ENCODE measurements around the gene IL1RAPL1.
"Not testable (repeated sequence)": the region's sequence is repeated elsewhere in the genome, so short reads cannot be mapped to it uniquely, and the experiment has no call there.

- TF ChIP-seq CTCF (IDR thresholded peaks at IDR 0.05; ENCODE audit: borderline replicate concordance, extremely low read depth, low read length, poor library complexity, severe bottlenecking); EZH2 (IDR thresholded peaks at IDR 0.05; ENCODE audit: borderline replicate concordance, low read depth, low read length, severe bottlenecking): not testable (repeated sequence)
These were observed 535.6 kb downstream of the IL1RAPL1 start for GRCh38 chrX:29122817-29123216.

Data from DND-41 (cell line).